ENCODE data around the gene ADORA2B. TPM values are rescaled to one million over a fixed set of nuclear protein-coding genes. Genes with fewer than 3 reads are reported as not detected.

The ADORA2B gene
- total RNA-seq, 1 donor: 4.7 TPM

DNA sequence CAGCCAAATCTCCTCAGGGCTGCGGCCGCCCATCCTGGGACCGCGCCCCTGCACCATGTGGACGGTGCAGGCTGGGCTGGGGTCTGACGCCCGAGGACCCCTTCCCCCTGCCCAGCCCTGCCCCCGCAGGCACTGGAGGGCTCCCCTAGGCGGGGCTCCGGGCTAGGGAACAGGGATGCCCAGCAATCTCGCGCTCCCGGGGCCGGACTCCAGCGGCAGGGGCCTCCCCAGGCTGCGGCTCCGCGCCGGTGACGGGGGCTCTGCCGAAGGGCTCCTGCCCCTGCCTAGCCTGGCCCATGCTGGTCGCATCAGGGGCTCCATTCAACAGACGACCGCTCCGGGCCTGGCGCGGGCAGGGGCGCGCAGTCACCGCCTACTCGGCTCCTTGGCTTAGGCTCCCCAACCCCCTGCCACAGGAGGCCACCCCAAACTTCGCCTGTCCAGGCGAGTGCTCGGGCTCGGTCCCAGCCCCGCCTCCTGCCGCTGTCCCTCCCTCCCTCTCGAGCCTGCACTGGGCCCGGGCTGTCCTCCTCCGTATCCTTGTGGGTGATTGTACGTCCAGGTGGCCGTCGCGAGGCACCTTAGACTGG is 27.4 kb upstream of the ADORA2B start:
- Histone ChIP-seq H3K27me3 (ENCODE audit: insufficient read depth, low read length) (no peaks in the 10 kb centered on the region), H3K4me3 (ENCODE audit: insufficient read depth, low read length) (peak overlapping the region; percentile 60), H3K79me2 (ENCODE audit: insufficient read depth, low read length) (no peaks in the 10 kb centered on the region), H4K20me1 (ENCODE audit: insufficient read depth, low read length) (no peaks in the 10 kb centered on the region), H2AFZ (ENCODE audit: low read length) (peak overlapping the region; percentile 72), H3K36me3 (ENCODE audit: insufficient read depth, low read length) (no peaks in the 10 kb centered on the region), H3K9me3 (ENCODE audit: low read depth, low read length) (no peaks in the 10 kb centered on the region), H3K4me2 (ENCODE audit: insufficient read depth, low read length) (peak overlapping the region; percentile 79), H3K27ac (ENCODE audit: low read depth, low read length) (no peak overlapping the region), H3K4me1 (ENCODE audit: insufficient read depth, low read length) (peaks cover 26% of the 10 kb centered on the region)
- TF ChIP-seq, protein P1, sequence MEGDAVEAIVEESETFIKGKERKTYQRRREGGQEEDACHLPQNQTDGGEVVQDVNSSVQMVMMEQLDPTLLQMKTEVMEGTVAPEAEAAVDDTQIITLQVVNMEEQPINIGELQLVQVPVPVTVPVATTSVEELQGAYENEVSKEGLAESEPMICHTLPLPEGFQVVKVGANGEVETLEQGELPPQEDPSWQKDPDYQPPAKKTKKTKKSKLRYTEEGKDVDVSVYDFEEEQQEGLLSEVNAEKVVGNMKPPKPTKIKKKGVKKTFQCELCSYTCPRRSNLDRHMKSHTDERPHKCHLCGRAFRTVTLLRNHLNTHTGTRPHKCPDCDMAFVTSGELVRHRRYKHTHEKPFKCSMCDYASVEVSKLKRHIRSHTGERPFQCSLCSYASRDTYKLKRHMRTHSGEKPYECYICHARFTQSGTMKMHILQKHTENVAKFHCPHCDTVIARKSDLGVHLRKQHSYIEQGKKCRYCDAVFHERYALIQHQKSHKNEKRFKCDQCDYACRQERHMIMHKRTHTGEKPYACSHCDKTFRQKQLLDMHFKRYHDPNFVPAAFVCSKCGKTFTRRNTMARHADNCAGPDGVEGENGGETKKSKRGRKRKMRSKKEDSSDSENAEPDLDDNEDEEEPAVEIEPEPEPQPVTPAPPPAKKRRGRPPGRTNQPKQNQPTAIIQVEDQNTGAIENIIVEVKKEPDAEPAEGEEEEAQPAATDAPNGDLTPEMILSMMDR (IDR thresholded peaks at IDR 0.05; ENCODE audit: extremely low read depth, low read depth, low read length): no peak
- DNase-seq (ENCODE audit: insufficient read length, low spot score, missing footprints): no peak

DNA sequence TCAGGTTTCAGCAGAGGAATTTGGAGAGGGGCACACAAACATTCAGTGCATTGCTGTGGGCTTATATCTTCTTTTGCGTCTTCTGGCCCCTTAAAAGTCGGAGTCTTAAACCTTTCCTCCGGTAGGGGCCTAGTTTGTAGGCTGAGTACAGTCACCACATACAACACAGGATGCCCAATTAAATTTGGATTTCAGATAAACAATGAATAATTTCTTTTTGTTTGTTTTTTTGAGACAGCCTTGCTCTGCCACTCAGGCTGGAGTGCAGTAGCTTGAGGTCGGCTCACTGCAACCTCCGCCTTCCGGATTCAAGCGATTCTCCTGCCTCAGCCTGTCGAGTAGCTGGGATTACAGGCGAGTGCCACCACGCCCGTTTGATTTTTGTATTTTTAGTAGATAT is 26.7 kb upstream of the ADORA2B start:
- no peaks in the 10 kb centered on the region for H3K79me2 ChIP-seq (ENCODE audit: insufficient read depth, low read length)
- TF ChIP-seq, protein P1 (IDR thresholded peaks at IDR 0.05; ENCODE audit: extremely low read depth, low read depth, low read length): no peak
- H4K20me1 ChIP-seq (ENCODE audit: insufficient read depth, low read length): no peaks in the 10 kb centered on the region
- DNase-seq (ENCODE audit: insufficient read length, low spot score, missing footprints): no peak
- no peaks in the 10 kb centered on the region for H3K9me3 ChIP-seq (ENCODE audit: low read depth, low read length)
- H3K36me3 ChIP-seq (ENCODE audit: insufficient read depth, low read length): no peaks in the 10 kb centered on the region
- H3K27ac ChIP-seq (ENCODE audit: low read depth, low read length): no peak overlapping the region
- no peak overlapping the region for H3K4me2 ChIP-seq (ENCODE audit: insufficient read depth, low read length)
- H3K4me3 ChIP-seq (ENCODE audit: insufficient read depth, low read length): no peak overlapping the region
- no peaks in the 10 kb centered on the region for H3K27me3 ChIP-seq (ENCODE audit: insufficient read depth, low read length)
- H2AFZ ChIP-seq (ENCODE audit: low read length): peak overlapping the region; percentile 72
- peaks cover 26% of the 10 kb centered on the region for H3K4me1 ChIP-seq (ENCODE audit: insufficient read depth, low read length)

- H4K20me1 ChIP-seq (ENCODE audit: insufficient read depth, low read length): no peaks in the 10 kb centered on the region
- no peak overlapping the region for H3K4me2 ChIP-seq (ENCODE audit: insufficient read depth, low read length)
- no peaks in the 10 kb centered on the region for H3K9me3 ChIP-seq (ENCODE audit: low read depth, low read length)
- TF ChIP-seq, protein P1 (IDR thresholded peaks at IDR 0.05; ENCODE audit: extremely low read depth, low read depth, low read length): no peak
- H3K27ac ChIP-seq (ENCODE audit: low read depth, low read length): no peak overlapping the region
- H3K36me3 ChIP-seq (ENCODE audit: insufficient read depth, low read length): no peaks in the 10 kb centered on the region
- H2AFZ ChIP-seq (ENCODE audit: low read length): no peak overlapping the region
- peaks cover 26% of the 10 kb centered on the region for H3K4me1 ChIP-seq (ENCODE audit: insufficient read depth, low read length)
- DNase-seq (ENCODE audit: insufficient read length, low spot score, missing footprints): no peak
- H3K79me2 ChIP-seq (ENCODE audit: insufficient read depth, low read length): no peaks in the 10 kb centered on the region
- no peaks in the 10 kb centered on the region for H3K27me3 ChIP-seq (ENCODE audit: insufficient read depth, low read length)
- H3K4me3 ChIP-seq (ENCODE audit: insufficient read depth, low read length): no peak overlapping the region
These were observed 26.2 kb upstream of the ADORA2B start for GRCh38 chr17:15918661-15919259.

- Histone ChIP-seq H3K27ac (ENCODE audit: low read depth, low read length) (no peak overlapping the region), H4K20me1 (ENCODE audit: insufficient read depth, low read length) (no peaks in the 10 kb centered on the region), H3K4me3 (ENCODE audit: insufficient read depth, low read length) (no peak overlapping the region), H3K4me2 (ENCODE audit: insufficient read depth, low read length) (no peak overlapping the region), H3K27me3 (ENCODE audit: insufficient read depth, low read length) (no peaks in the 10 kb centered on the region), H3K79me2 (ENCODE audit: insufficient read depth, low read length) (no peaks in the 10 kb centered on the region), H3K9me3 (ENCODE audit: low read depth, low read length) (no peaks in the 10 kb centered on the region), H2AFZ (ENCODE audit: low read length) (no peak overlapping the region), H3K36me3 (ENCODE audit: insufficient read depth, low read length) (no peaks in the 10 kb centered on the region), H3K4me1 (ENCODE audit: insufficient read depth, low read length) (peaks cover 21% of the 10 kb centered on the region)
- TF ChIP-seq, protein P1 (IDR thresholded peaks at IDR 0.05; ENCODE audit: extremely low read depth, low read depth, low read length): no peak
- DNase-seq (ENCODE audit: insufficient read length, low spot score, missing footprints): no peak
These were observed 25.5 kb upstream of the ADORA2B start for GRCh38 chr17:15919466-15919865.

Data from osteoblast (primary cell).